Osteoblast (primary cell): Measurements from ENCODE around the gene SORCS2. TPM values are rescaled to one million over a fixed set of nuclear protein-coding genes. Genes with fewer than 3 reads are reported as not detected.

Source experiments
- DNase-seq: peaks from one replicate; pipeline ENCODE4 v3.0.0; 2011; ENCODE audit warnings: low spot score, mixed read lengths; ENCODE audit not compliant: insufficient read length; ENCODE audit errors: missing footprints
- H2AFZ ChIP-seq: 2 replicates; pipeline ENCODE4 v1.6.0; 2011; ENCODE audit warnings: mild to moderate bottlenecking, low read length
- H3K27ac ChIP-seq: 2 replicates; pipeline ENCODE4 v1.5.1; 2011; ENCODE audit warnings: mild to moderate bottlenecking, low read depth, low read length, moderate library complexity
- H3K27me3 ChIP-seq: 2 replicates; pipeline ENCODE4 v1.6.0; 2012; ENCODE audit warnings: mild to moderate bottlenecking, control low read depth, inconsistent platforms, low read length, moderate library complexity; ENCODE audit not compliant: insufficient read depth
- H3K36me3 ChIP-seq: 2 replicates; pipeline ENCODE4 v1.5.1; 2011; ENCODE audit warnings: mild to moderate bottlenecking, low read length, control low read depth, moderate library complexity; ENCODE audit not compliant: insufficient read depth
- H3K4me1 ChIP-seq: 2 replicates; pipeline ENCODE4 v1.5.1; 2011; ENCODE audit warnings: mild to moderate bottlenecking, low read length, control low read depth, moderate library complexity; ENCODE audit not compliant: insufficient read depth
- H3K4me2 ChIP-seq: 2 replicates; pipeline ENCODE4 v1.6.0; 2011; ENCODE audit warnings: mild to moderate bottlenecking, low read length; ENCODE audit not compliant: insufficient read depth
- H3K4me3 ChIP-seq: fragments of 200-600 bp; sonication (generic); 3 replicates; pipeline ENCODE4 v1.5.1; 2012; ENCODE audit warnings: mild to moderate bottlenecking, low read length, inconsistent platforms; ENCODE audit not compliant: insufficient read depth
- H3K79me2 ChIP-seq: 2 replicates; pipeline ENCODE4 v1.6.0; 2012; ENCODE audit warnings: mild to moderate bottlenecking, low read length, control low read depth, inconsistent platforms; ENCODE audit not compliant: insufficient read depth
- H3K9me3 ChIP-seq: 2 replicates; pipeline ENCODE4 v1.5.1; 2011; ENCODE audit warnings: low read depth, low read length, control low read depth
- H4K20me1 ChIP-seq: 2 replicates; pipeline ENCODE4 v1.6.0; 2012; ENCODE audit warnings: mild to moderate bottlenecking, low read length, control low read depth; ENCODE audit not compliant: insufficient read depth
- CTCF ChIP-seq: IDR thresholded peaks from 2 replicates; pipeline ENCODE4 v1.5.1; 2011; ENCODE audit warnings: mild to moderate bottlenecking, low read depth, low read length, moderate library complexity; ENCODE audit errors: extremely low read depth
- total RNA-seq: library from RNA; depleted of rRNA; stranded (reverse); fragments of >200 nt; gene quantifications from 2 replicates; pipeline ENCODE4 v1.2.3, GENCODE V29; 2012

The SORCS2 gene
- total RNA-seq, 1 donor = 9.0 TPM

- TF ChIP-seq CTCF = no peak
- Histone ChIP-seq H3K36me3 (no peaks in the 10 kb centered on the region), H3K27me3 (peaks cover 49% of the 10 kb centered on the region), H3K79me2 (no peaks in the 10 kb centered on the region), H3K9me3 (no peaks in the 10 kb centered on the region), H3K4me3 (no peak overlapping the region), H3K4me2 (no peak overlapping the region), H2AFZ (no peak overlapping the region), H3K27ac (no peak overlapping the region), H3K4me1 (peaks cover 4% of the 10 kb centered on the region), H4K20me1 (no peaks in the 10 kb centered on the region)
- peak; percentile 65 for DNase-seq
Observed at GRCh38 chr4:7369511-7369910, 177.2 kb downstream of the SORCS2 start.

GRCh38 chr4:7370038-7370437, 177.7 kb downstream of the SORCS2 start:
- Histone ChIP-seq H3K4me3 (no peak overlapping the region), H3K79me2 (no peaks in the 10 kb centered on the region), H4K20me1 (no peaks in the 10 kb centered on the region), H2AFZ (no peak overlapping the region), H3K36me3 (no peaks in the 10 kb centered on the region), H3K4me2 (no peak overlapping the region), H3K27ac (no peak overlapping the region), H3K27me3 (peaks cover 49% of the 10 kb centered on the region), H3K9me3 (no peaks in the 10 kb centered on the region), H3K4me1 (peaks cover 4% of the 10 kb centered on the region)
- no peak for TF ChIP-seq CTCF
- peak; percentile 22 for DNase-seq

GRCh38 chr4:7371210-7371941, 179.0 kb downstream of the SORCS2 start:
- no peak for TF ChIP-seq CTCF
- Histone ChIP-seq H3K36me3 (no peaks in the 10 kb centered on the region), H3K79me2 (no peaks in the 10 kb centered on the region), H3K27me3 (peaks cover 43% of the 10 kb centered on the region), H2AFZ (no peak overlapping the region), H4K20me1 (no peaks in the 10 kb centered on the region), H3K4me2 (peak overlapping the region; percentile 36), H3K4me1 (peaks cover 4% of the 10 kb centered on the region), H3K4me3 (no peak overlapping the region), H3K27ac (no peak overlapping the region), H3K9me3 (no peaks in the 10 kb centered on the region)
- peak; percentile 94 for DNase-seq

- no peak for TF ChIP-seq CTCF
Observed at GRCh38 chr4:7372673-7373072, 180.3 kb downstream of the SORCS2 start.

More at GRCh38 chr4:7372673-7373072, 180.3 kb downstream of the SORCS2 start:
- peaks cover 4% of the 10 kb centered on the region for H3K4me1 ChIP-seq
- no peak for DNase-seq
- H3K27ac ChIP-seq = no peak overlapping the region
- no peaks in the 10 kb centered on the region for H3K79me2 ChIP-seq
- H3K9me3 ChIP-seq = no peaks in the 10 kb centered on the region
- H4K20me1 ChIP-seq = no peaks in the 10 kb centered on the region
- peaks cover 43% of the 10 kb centered on the region for H3K27me3 ChIP-seq
- H3K4me3 ChIP-seq = no peak overlapping the region
- no peak overlapping the region for H3K4me2 ChIP-seq
- no peak overlapping the region for H2AFZ ChIP-seq
- no peaks in the 10 kb centered on the region for H3K36me3 ChIP-seq
